Measurements from ENCODE around the gene NUP98.

Gene NUP98

GRCh38 chr11:3684129-3684818 is 113.1 kb downstream of the NUP98 start:
- Histone ChIP-seq H2AK5ac (ENCODE audit: low read length) (no peak overlapping the region), H3K23ac (ENCODE audit: low read length) (no peak overlapping the region), H3K36me3 (ENCODE audit: control insufficient read depth, insufficient read depth, low read length) (peaks cover 23% of the 10 kb centered on the region), H3K56ac (ENCODE audit: low read length) (no peak overlapping the region), H3K4me2 (ENCODE audit: low read length) (no peak overlapping the region), H3K79me2 (ENCODE audit: control insufficient read depth, insufficient read depth, low read length) (no peaks in the 10 kb centered on the region), H3K18ac (ENCODE audit: low read length) (no peak overlapping the region), H2BK120ac (ENCODE audit: low read depth, low read length) (no peak overlapping the region), H3K9ac (ENCODE audit: low read length) (no peak overlapping the region), H3K27me3 (ENCODE audit: insufficient read depth, low read length, poor library complexity) (no peaks in the 10 kb centered on the region), H3K79me1 (ENCODE audit: low read length) (no peaks in the 10 kb centered on the region), H3K4ac (ENCODE audit: low read depth, low read length) (no peak overlapping the region), H3K27ac (ENCODE audit: low read depth, low read length) (no peak overlapping the region), H2BK5ac (ENCODE audit: low read length) (no peak overlapping the region), H4K5ac (ENCODE audit: low read length) (no peak overlapping the region), H4K8ac (ENCODE audit: low read depth, low read length) (no peak overlapping the region), H3K4me3 (ENCODE audit: low read length) (no peak overlapping the region), H3K4me1 (ENCODE audit: control insufficient read depth, low read depth, low read length) (no peaks in the 10 kb centered on the region), H2BK15ac (replicated peaks; ENCODE audit: low read depth) (no peak overlapping the region)
- DNase-seq = no peak
- no CpG with 5 or more reads among the region's 12 CpGs for WGBS (ENCODE audit: extremely low coverage, insufficient coverage, low lambda C conversion rate)

- peaks cover 25% of the 10 kb centered on the region for H3K36me3 ChIP-seq (ENCODE audit: control insufficient read depth, insufficient read depth, low read length)
- no peaks in the 10 kb centered on the region for H3K27me3 ChIP-seq (ENCODE audit: insufficient read depth, low read length, poor library complexity)
- H4K5ac ChIP-seq (ENCODE audit: low read length) = no peak overlapping the region
- H3K79me2 ChIP-seq (ENCODE audit: control insufficient read depth, insufficient read depth, low read length) = no peaks in the 10 kb centered on the region
- no peaks in the 10 kb centered on the region for H3K79me1 ChIP-seq (ENCODE audit: low read length)
- H3K56ac ChIP-seq (ENCODE audit: low read length) = no peak overlapping the region
- no peak overlapping the region for H2AK5ac ChIP-seq (ENCODE audit: low read length)
- no peak overlapping the region for H2BK15ac ChIP-seq (replicated peaks; ENCODE audit: low read depth)
- no peak overlapping the region for H2BK5ac ChIP-seq (ENCODE audit: low read length)
- no peak overlapping the region for H3K4me2 ChIP-seq (ENCODE audit: low read length)
- H3K4me3 ChIP-seq (ENCODE audit: low read length) = no peak overlapping the region
- no peak overlapping the region for H4K8ac ChIP-seq (ENCODE audit: low read depth, low read length)
- no peak overlapping the region for H3K23ac ChIP-seq (ENCODE audit: low read length)
- no peak overlapping the region for H3K9ac ChIP-seq (ENCODE audit: low read length)
- no peak overlapping the region for H3K4ac ChIP-seq (ENCODE audit: low read depth, low read length)
- no peak for DNase-seq
- WGBS (ENCODE audit: extremely low coverage, insufficient coverage, low lambda C conversion rate) = no CpG with 5 or more reads among the region's 9 CpGs
- H3K27ac ChIP-seq (ENCODE audit: low read depth, low read length) = no peak overlapping the region
- H3K18ac ChIP-seq (ENCODE audit: low read length) = no peak overlapping the region
- no peaks in the 10 kb centered on the region for H3K4me1 ChIP-seq (ENCODE audit: control insufficient read depth, low read depth, low read length)
- no peak overlapping the region for H2BK120ac ChIP-seq (ENCODE audit: low read depth, low read length)
Measured at GRCh38 chr11:3683039-3683438, 114.3 kb downstream of the NUP98 start.

- Histone ChIP-seq H3K18ac (ENCODE audit: low read length) (no peak overlapping the region), H3K56ac (ENCODE audit: low read length) (no peak overlapping the region), H4K8ac (ENCODE audit: low read depth, low read length) (no peak overlapping the region), H3K4ac (ENCODE audit: low read depth, low read length) (no peak overlapping the region), H2AK5ac (ENCODE audit: low read length) (no peak overlapping the region), H3K36me3 (ENCODE audit: control insufficient read depth, insufficient read depth, low read length) (peaks cover 32% of the 10 kb centered on the region), H4K5ac (ENCODE audit: low read length) (no peak overlapping the region), H2BK5ac (ENCODE audit: low read length) (no peak overlapping the region), H2BK15ac (replicated peaks; ENCODE audit: low read depth) (no peak overlapping the region), H3K79me2 (ENCODE audit: control insufficient read depth, insufficient read depth, low read length) (no peaks in the 10 kb centered on the region), H3K27ac (ENCODE audit: low read depth, low read length) (no peak overlapping the region), H3K4me3 (ENCODE audit: low read length) (no peak overlapping the region), H3K27me3 (ENCODE audit: insufficient read depth, low read length, poor library complexity) (no peaks in the 10 kb centered on the region), H3K4me1 (ENCODE audit: control insufficient read depth, low read depth, low read length) (no peaks in the 10 kb centered on the region), H3K23ac (ENCODE audit: low read length) (no peak overlapping the region), H3K9ac (ENCODE audit: low read length) (no peak overlapping the region), H2BK120ac (ENCODE audit: low read depth, low read length) (no peak overlapping the region), H3K4me2 (ENCODE audit: low read length) (no peak overlapping the region), H3K79me1 (ENCODE audit: low read length) (no peaks in the 10 kb centered on the region)
- no CpG with 5 or more reads among the region's 3 CpGs for WGBS (ENCODE audit: extremely low coverage, insufficient coverage, low lambda C conversion rate)
- no peak for DNase-seq
Measured at GRCh38 chr11:3679077-3679476, 118.3 kb downstream of the NUP98 start.

GRCh38 chr11:3675971-3676370 is 121.4 kb downstream of the NUP98 start:
- H4K8ac ChIP-seq (ENCODE audit: low read depth, low read length) = no peak overlapping the region
- H3K4me1 ChIP-seq (ENCODE audit: control insufficient read depth, low read depth, low read length) = peaks cover 4% of the 10 kb centered on the region
- H3K23ac ChIP-seq (ENCODE audit: low read length) = no peak overlapping the region
- no peak overlapping the region for H2AK5ac ChIP-seq (ENCODE audit: low read length)
- H3K36me3 ChIP-seq (ENCODE audit: control insufficient read depth, insufficient read depth, low read length) = peaks cover 24% of the 10 kb centered on the region
- no peak overlapping the region for H3K4ac ChIP-seq (ENCODE audit: low read depth, low read length)
- H3K79me1 ChIP-seq (ENCODE audit: low read length) = no peaks in the 10 kb centered on the region
- H4K5ac ChIP-seq (ENCODE audit: low read length) = no peak overlapping the region
- no peak overlapping the region for H3K4me2 ChIP-seq (ENCODE audit: low read length)
- no peak overlapping the region for H3K9ac ChIP-seq (ENCODE audit: low read length)
- H2BK120ac ChIP-seq (ENCODE audit: low read depth, low read length) = no peak overlapping the region
- no peak overlapping the region for H2BK5ac ChIP-seq (ENCODE audit: low read length)
- no peaks in the 10 kb centered on the region for H3K27me3 ChIP-seq (ENCODE audit: insufficient read depth, low read length, poor library complexity)
- no peak overlapping the region for H3K27ac ChIP-seq (ENCODE audit: low read depth, low read length)
- no CpG with 5 or more reads among the region's 11 CpGs for WGBS (ENCODE audit: extremely low coverage, insufficient coverage, low lambda C conversion rate)
- no peak overlapping the region for H3K18ac ChIP-seq (ENCODE audit: low read length)
- H3K56ac ChIP-seq (ENCODE audit: low read length) = no peak overlapping the region
- no peak overlapping the region for H2BK15ac ChIP-seq (replicated peaks; ENCODE audit: low read depth)
- H3K79me2 ChIP-seq (ENCODE audit: control insufficient read depth, insufficient read depth, low read length) = no peaks in the 10 kb centered on the region
- H3K4me3 ChIP-seq (ENCODE audit: low read length) = no peak overlapping the region
- no peak for DNase-seq

GRCh38 chr11:3674189-3674588 is 123.2 kb downstream of the NUP98 start:
- Histone ChIP-seq H3K23ac (ENCODE audit: low read length) (no peak overlapping the region), H3K9ac (ENCODE audit: low read length) (no peak overlapping the region), H2BK5ac (ENCODE audit: low read length) (no peak overlapping the region), H3K79me2 (ENCODE audit: control insufficient read depth, insufficient read depth, low read length) (no peaks in the 10 kb centered on the region), H2BK120ac (ENCODE audit: low read depth, low read length) (no peak overlapping the region), H4K5ac (ENCODE audit: low read length) (no peak overlapping the region), H3K27ac (ENCODE audit: low read depth, low read length) (no peak overlapping the region), H4K8ac (ENCODE audit: low read depth, low read length) (no peak overlapping the region), H3K4me1 (ENCODE audit: control insufficient read depth, low read depth, low read length) (peaks cover 4% of the 10 kb centered on the region), H3K27me3 (ENCODE audit: insufficient read depth, low read length, poor library complexity) (no peaks in the 10 kb centered on the region), H2AK5ac (ENCODE audit: low read length) (no peak overlapping the region), H3K56ac (ENCODE audit: low read length) (no peak overlapping the region), H3K18ac (ENCODE audit: low read length) (no peak overlapping the region), H3K79me1 (ENCODE audit: low read length) (no peaks in the 10 kb centered on the region), H3K36me3 (ENCODE audit: control insufficient read depth, insufficient read depth, low read length) (peaks cover 19% of the 10 kb centered on the region), H2BK15ac (replicated peaks; ENCODE audit: low read depth) (no peak overlapping the region), H3K4me2 (ENCODE audit: low read length) (no peak overlapping the region), H3K4me3 (ENCODE audit: low read length) (no peak overlapping the region), H3K4ac (ENCODE audit: low read depth, low read length) (no peak overlapping the region)
- DNase-seq = peak; percentile 64
- WGBS (ENCODE audit: extremely low coverage, insufficient coverage, low lambda C conversion rate) = no CpG with 5 or more reads among the region's 1 CpG
